Prostate gland (tissue), 2 donors: ENCODE data around the gene BAAT.

Experiments
- POLR2A ChIP-seq: fragments of 450-650 bp; IDR thresholded peaks from one replicate; pipeline ENCODE4 v1.6.1; 2016; ENCODE audit warnings: antibody characterized with exemption, mild to moderate bottlenecking
- TF ChIP-seq, protein P1 (sequence below), 4 experiments: fragments of 200-600 bp in 2 of 4; fragments of 450-650 bp in 2 of 4; sonication (generic) in 2 of 4; IDR thresholded peaks; 1 replicate in 3 of 4; 2 replicates in 1 of 4; pipeline ENCODE4 v1.5.1; 2016 to 2019; ENCODE audit warnings: antibody characterized with exemption in 4 of 4, mild to moderate bottlenecking in 2 of 4, moderate library complexity in 2 of 4

DNA sequence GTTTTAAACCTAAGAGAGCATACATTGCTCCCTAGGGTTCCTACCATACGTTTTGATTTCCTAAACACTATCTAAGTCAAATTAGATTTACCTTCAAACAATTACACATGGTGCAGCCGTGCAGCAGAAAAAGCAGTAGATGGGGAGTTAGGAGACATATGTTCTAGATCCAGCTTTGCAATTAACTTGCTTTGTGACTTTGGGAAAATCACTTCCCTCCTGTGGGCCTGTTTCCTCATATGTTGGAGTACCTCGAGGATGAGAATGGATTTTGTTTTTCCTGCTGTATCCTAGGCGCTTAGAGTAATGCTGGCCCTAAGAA is 12.9 kb upstream of the BAAT start:
- TF ChIP-seq, protein P1, sequence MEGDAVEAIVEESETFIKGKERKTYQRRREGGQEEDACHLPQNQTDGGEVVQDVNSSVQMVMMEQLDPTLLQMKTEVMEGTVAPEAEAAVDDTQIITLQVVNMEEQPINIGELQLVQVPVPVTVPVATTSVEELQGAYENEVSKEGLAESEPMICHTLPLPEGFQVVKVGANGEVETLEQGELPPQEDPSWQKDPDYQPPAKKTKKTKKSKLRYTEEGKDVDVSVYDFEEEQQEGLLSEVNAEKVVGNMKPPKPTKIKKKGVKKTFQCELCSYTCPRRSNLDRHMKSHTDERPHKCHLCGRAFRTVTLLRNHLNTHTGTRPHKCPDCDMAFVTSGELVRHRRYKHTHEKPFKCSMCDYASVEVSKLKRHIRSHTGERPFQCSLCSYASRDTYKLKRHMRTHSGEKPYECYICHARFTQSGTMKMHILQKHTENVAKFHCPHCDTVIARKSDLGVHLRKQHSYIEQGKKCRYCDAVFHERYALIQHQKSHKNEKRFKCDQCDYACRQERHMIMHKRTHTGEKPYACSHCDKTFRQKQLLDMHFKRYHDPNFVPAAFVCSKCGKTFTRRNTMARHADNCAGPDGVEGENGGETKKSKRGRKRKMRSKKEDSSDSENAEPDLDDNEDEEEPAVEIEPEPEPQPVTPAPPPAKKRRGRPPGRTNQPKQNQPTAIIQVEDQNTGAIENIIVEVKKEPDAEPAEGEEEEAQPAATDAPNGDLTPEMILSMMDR (IDR thresholded peaks at IDR 0.05) = no peak
- no peak for TF ChIP-seq POLR2A
